Heart left ventricle (tissue), 16 donors: Measurements from ENCODE around the gene BCAN. TPM values are rescaled to one million over a fixed set of nuclear protein-coding genes. Genes with fewer than 3 reads are reported as not detected.

ENCODE experiments used
- ATAC-seq, 4 donors: fragments of 200-7000 bp; cut with Tn5 transposase; one replicate each; pipeline ENCODE4 v1.9.1; 2020 to 2022; ENCODE audit warnings: moderate library complexity in 4 of 4, mild to moderate bottlenecking in 3 of 4, moderate number of reproducible peaks in 1 of 4
- DNase-seq, 5 donors: peaks; one replicate each; pipeline ENCODE4 v3.0.0-alpha.2; 2020
- H3K27ac ChIP-seq, 12 donors: fragments of 200-600 bp; sonication (generic) in 4 of 12; one replicate each; pipeline versions ENCODE4 v1.5.0 to v1.8.0; 2016 to 2022; ENCODE audit warnings: mild to moderate bottlenecking in 2 of 12
- H3K27me3 ChIP-seq, 9 donors: fragments of 200-600 bp; sonication (generic) in 2 of 9; one replicate each; pipeline versions ENCODE4 v1.5.1 to v1.8.0; 2016 to 2022; ENCODE audit warnings: mild to moderate bottlenecking in 3 of 9
- H3K36me3 ChIP-seq, 9 donors: fragments of 200-600 bp; sonication (generic) in 2 of 9; one replicate each; pipeline versions ENCODE4 v1.5.0 to v1.8.0; 2018 to 2022; ENCODE audit warnings: mild to moderate bottlenecking in 2 of 9
- H3K4me1 ChIP-seq, 12 donors: fragments of 200-600 bp; sonication (generic) in 4 of 12; one replicate each; pipeline versions ENCODE4 v1.5.0 to v1.8.0; 2016 to 2022; ENCODE audit warnings: mild to moderate bottlenecking in 3 of 12
- H3K4me3 ChIP-seq, 12 donors: fragments of 200-600 bp; sonication (generic) in 4 of 12; one replicate each; pipeline versions ENCODE4 v1.5.0 to v1.8.0; 2017 to 2022; ENCODE audit warnings: mild to moderate bottlenecking in 9 of 12, moderate library complexity in 4 of 12
- H3K9me3 ChIP-seq, 12 donors: fragments of 200-600 bp; sonication (generic) in 4 of 12; one replicate each; pipeline versions ENCODE4 v1.5.0 to v1.8.0; 2016 to 2022; ENCODE audit warnings: mild to moderate bottlenecking in 1 of 12
- POLR2A ChIP-seq, 2 donors: fragments of 450-650 bp; IDR thresholded peaks; one replicate each; pipeline ENCODE4 v1.6.1; 2017; ENCODE audit warnings: antibody characterized with exemption in 2 of 2, mild to moderate bottlenecking in 2 of 2, moderate library complexity in 2 of 2
- WGBS, 4 donors: extraction: QIAGEN DNeasy Blood & Tissue Kit in 2 of 4; methylation state at CpG; one replicate each; pipeline versions ENCODE4 v1.1.5 to v1.1.7; 2013 to 2018; 5-methylcytosine and 5-hydroxymethylcytosine counted together
- intact Hi-C, 10 donors: fragments of 100-400 bp; cut with DNase I; formaldehyde crosslinking; loops; one replicate each; pipeline versions ENCODE4 v1.11.1 to v1.14.2; 2022
- polyA plus RNA-seq, 2 donors: library from polyadenylated mRNA; stranded (reverse); fragments of 200-250 nt; gene quantifications; one replicate each; pipeline ENCODE4 v1.2.3, GENCODE V29; 2013
- total RNA-seq, 9 donors: library from RNA; depleted of rRNA in 2 of 9; stranded (reverse); fragments of >200 nt in 2 of 9; fragmentation: NEBNext Ultra II Directional in 3 of 9; extraction: Animal tissue kit (Norgen Biotek cat#: 25700) in 3 of 9; gene quantifications; one replicate each; pipeline versions ENCODE4 v1.1.0 to v1.2.4, GENCODE V29; 2016 to 2023
- TF ChIP-seq, protein P1 (sequence below), 12 donors: fragments of 200-600 bp; sonication (generic) in 4 of 12; IDR thresholded peaks; one replicate each; pipeline versions ENCODE4 v1.5.0 to v1.8.0; 2018 to 2022; ENCODE audit warnings: antibody characterized with exemption in 12 of 12, mild to moderate bottlenecking in 5 of 12
- donor health status: ischemic (EF 13 %, LVEDD 7.1; RV severe dilation, severe dysfunction).
- donor health status: healthy with polysubstance abuse.
- donor health status: DM: no; HTN: yes; CAD: no.
- donor health status: DM: no; HTN: no; CAD: no.
- donor health status: ischemic (EF 25% LVEDD 6.9; RV normal size, moderate dysfunction).
- donor health status: ischemic (EF 25% LVEDD 5.7; RV mildly dilated, moderate dysfunction).
- donor health status: healthy.
- donor health status: DM: yes; HTN: yes; CAD: no.
- donor health status: ischemic (EF 35%, LVEDD 5.7; RV mildly dilated, moderate dysfunction).
- donor health status: nonischemic (EF 11% LVEDD 7.7; RV severe dilation, severe dysfunction).
- donor health status: DM: yes; HTN: yes; CAD: no.
- donor health status: PGD.
- donor health status: ischemic (EF 29% LVEDD 5.4; RV normal size, mild dysfunction).
- donor health status: nonischemic (EF 23%, LVEDD 6.1; RV moderate dilation, normal function).

Gene BCAN
- total and polyA plus RNA-seq, 11 donors: 0.09 to 0.27 (median 0.13) TPM; not detected in 5

DNA sequence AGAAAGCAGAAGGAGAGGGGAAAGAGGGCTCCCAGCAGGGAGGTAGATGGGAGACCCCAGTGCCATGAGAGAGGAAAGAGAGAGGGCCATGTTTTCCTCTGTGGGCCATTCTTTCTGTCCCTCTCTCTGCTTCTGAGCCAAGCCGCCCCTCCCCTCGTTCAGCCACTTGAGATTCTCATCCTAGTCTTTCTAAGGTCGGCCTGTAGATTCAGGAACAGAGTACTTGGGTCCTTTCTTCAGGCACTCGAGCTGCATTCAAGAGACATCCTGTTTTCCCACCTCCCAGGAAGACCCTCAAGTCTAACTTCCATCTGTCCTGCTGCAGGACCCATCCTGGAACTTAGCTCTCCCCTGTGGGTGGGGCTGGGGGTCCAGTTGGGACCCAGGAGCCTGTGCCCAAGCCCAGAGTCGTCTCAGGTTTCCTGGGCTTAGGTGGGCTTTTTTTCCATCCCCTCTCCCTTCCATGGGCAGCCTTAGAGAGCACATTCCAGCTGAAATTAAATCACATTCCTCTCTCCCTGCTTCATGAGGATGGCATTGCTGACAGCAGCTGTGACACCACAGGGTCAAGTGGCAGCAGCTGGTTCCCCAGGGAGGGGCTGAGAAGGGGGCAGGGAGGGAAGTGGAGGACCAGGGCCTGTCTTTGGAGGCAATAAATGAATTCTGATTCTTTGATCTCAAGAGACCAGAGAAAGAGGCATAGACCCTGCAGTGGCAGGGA, 22.3 kb downstream of the BCAN start:
- peak in 1 of 5 donors; percentile 56 for DNase-seq

DNA sequence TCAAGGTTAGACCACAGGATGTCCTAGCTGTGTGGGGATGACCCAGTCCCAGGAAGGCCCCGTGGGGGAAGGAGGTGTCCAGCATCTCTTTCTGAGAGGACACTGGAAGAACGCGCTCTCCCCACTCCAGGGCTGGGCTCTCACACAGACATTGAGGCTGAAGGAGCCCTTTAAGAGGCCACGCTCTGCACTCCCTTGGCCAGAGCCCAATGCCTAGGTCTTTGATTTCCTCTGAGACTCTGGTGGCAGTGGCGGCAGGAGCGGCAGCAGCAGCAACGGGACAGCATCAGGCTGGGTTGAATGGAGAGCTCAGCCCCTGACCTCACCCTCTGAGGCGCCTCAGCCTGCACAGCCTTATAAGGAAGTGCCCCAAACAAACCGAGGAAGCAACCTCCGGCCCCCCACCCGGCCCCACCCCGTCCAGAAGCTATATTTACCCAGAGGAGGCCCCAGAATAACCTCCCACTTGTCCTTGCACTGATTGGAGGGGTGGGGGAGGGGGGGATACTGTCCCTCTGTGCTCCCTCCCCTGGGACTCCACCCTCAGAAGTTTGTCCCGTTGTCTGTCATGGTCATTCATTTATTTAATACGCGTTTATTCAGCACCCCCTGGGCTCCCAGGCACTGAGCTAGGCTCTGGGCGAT, 23.0 kb downstream of the BCAN start:
- TF ChIP-seq, protein P1, sequence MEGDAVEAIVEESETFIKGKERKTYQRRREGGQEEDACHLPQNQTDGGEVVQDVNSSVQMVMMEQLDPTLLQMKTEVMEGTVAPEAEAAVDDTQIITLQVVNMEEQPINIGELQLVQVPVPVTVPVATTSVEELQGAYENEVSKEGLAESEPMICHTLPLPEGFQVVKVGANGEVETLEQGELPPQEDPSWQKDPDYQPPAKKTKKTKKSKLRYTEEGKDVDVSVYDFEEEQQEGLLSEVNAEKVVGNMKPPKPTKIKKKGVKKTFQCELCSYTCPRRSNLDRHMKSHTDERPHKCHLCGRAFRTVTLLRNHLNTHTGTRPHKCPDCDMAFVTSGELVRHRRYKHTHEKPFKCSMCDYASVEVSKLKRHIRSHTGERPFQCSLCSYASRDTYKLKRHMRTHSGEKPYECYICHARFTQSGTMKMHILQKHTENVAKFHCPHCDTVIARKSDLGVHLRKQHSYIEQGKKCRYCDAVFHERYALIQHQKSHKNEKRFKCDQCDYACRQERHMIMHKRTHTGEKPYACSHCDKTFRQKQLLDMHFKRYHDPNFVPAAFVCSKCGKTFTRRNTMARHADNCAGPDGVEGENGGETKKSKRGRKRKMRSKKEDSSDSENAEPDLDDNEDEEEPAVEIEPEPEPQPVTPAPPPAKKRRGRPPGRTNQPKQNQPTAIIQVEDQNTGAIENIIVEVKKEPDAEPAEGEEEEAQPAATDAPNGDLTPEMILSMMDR (IDR thresholded peaks at IDR 0.05): no peak
- TF ChIP-seq POLR2A (IDR thresholded peaks at IDR 0.05): peak in 1 of 2 donors; percentile 41
- ATAC-seq (peak; percentile 51 to 68 (median 56)), DNase-seq (peak; percentile 82 to 91 (median 88))
- intact Hi-C loops: loop anchor here in 5 of 10 donors (1.0 to 10.0 kb wide), 5 partner anchors 10 to 550 kb away; partner anchors contain the start of genes MEF2D (in 4 of the 5) and LMNA (in 1 of the 5)
- Histone ChIP-seq H3K4me1 (peaks cover 56 to 99% (median 95%) of the 10 kb centered on the region in 12 donors), H3K27ac (peak overlapping the region; percentile 53 to 99 (median 96)), H3K4me3 (peak overlapping the region in 4 of 12 donors; percentile 3 to 37 (median 20)), H3K9me3 (no peaks in the 10 kb centered on the region), H3K27me3 (no peaks in the 10 kb centered on the region), H3K36me3 (no peaks in the 10 kb centered on the region)
- WGBS, 4 donors: 7 to 11% (median 9%) methylated on average over 11 to 16 of the region's 16 CpGs

More for the DNA sequence above, 22.3 kb downstream of the BCAN start:
- Histone ChIP-seq H3K27ac (peak overlapping the region; percentile 53 to 99 (median 96)), H3K9me3 (no peaks in the 10 kb centered on the region), H3K4me1 (peaks cover 53 to 99% (median 95%) of the 10 kb centered on the region in 12 donors), H3K4me3 (peak overlapping the region in 3 of 12 donors; percentile 17 to 37 (median 24)), H3K27me3 (no peaks in the 10 kb centered on the region), H3K36me3 (no peaks in the 10 kb centered on the region)
- TF ChIP-seq, protein P1 (IDR thresholded peaks at IDR 0.05): no peak
- ATAC-seq: no peak
- intact Hi-C loops: loop anchor here in 4 of 10 donors (5.0 to 10.0 kb wide), 4 partner anchors 159 to 549 kb away; partner anchors contain the start of genes MEF2D (in 3 of the 4) and LMNA (in 1 of the 4)
- WGBS, 4 donors: 22 to 37% (median 25%) methylated on average over 5 of the region's 5 CpGs

DNA sequence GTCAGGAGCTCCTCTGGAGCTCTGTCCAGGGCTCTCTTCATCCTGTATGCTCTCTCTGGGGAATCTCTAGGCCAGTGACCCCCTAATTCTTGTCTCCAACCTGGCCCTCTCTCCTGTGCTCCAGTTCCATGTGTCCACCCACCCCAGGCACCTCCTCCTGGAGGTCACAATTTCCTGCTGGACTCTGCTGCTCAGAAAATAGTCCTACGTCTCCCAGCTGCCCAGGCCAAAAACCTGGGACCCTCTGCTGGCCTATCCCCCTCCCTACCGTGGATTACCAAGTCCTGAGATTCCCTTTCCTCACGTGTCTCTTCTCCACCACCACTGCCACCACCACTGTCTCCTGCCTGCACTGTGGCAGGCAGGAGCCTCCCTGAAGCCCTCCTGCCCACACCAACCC, 23.6 kb downstream of the BCAN start:
- Histone ChIP-seq H3K36me3 (peaks cover 0 to 6% (median 0%) of the 10 kb centered on the region in 9 donors), H3K4me3 (peak overlapping the region in 1 of 12 donors; percentile 16), H3K27me3 (no peaks in the 10 kb centered on the region), H3K4me1 (peaks cover 60 to 100% (median 97%) of the 10 kb centered on the region in 12 donors), H3K9me3 (no peaks in the 10 kb centered on the region), H3K27ac (peak overlapping the region; percentile 53 to 99 (median 96))
- intact Hi-C loops: loop anchor here in 5 of 10 donors (1.0 to 10.0 kb wide), 4 partner anchors 10 to 551 kb away; partner anchors contain the start of genes MEF2D (in 3 of the 5) and LMNA (in 1 of the 5)
- 4 to 29% (median 11%) methylated on average over 3 of the region's 3 CpGs for WGBS, 4 donors
- no peak for DNase-seq
- no peak for ATAC-seq
- TF ChIP-seq POLR2A (IDR thresholded peaks at IDR 0.05): no peak
- TF ChIP-seq, protein P1 (IDR thresholded peaks at IDR 0.05): no peak
